HG02943 (cell line): ENCODE results near the gene MRPL53.

Source experiments
- ATAC-seq: cut with Tn5 transposase; IDR thresholded peaks from one replicate; pipeline ENCODE4 v1.9.1; 2021; ENCODE audit warnings: mild to moderate bottlenecking, low read depth, moderate library complexity; ENCODE audit not compliant: unreplicated experiment

MRPL53 gene

DNA sequence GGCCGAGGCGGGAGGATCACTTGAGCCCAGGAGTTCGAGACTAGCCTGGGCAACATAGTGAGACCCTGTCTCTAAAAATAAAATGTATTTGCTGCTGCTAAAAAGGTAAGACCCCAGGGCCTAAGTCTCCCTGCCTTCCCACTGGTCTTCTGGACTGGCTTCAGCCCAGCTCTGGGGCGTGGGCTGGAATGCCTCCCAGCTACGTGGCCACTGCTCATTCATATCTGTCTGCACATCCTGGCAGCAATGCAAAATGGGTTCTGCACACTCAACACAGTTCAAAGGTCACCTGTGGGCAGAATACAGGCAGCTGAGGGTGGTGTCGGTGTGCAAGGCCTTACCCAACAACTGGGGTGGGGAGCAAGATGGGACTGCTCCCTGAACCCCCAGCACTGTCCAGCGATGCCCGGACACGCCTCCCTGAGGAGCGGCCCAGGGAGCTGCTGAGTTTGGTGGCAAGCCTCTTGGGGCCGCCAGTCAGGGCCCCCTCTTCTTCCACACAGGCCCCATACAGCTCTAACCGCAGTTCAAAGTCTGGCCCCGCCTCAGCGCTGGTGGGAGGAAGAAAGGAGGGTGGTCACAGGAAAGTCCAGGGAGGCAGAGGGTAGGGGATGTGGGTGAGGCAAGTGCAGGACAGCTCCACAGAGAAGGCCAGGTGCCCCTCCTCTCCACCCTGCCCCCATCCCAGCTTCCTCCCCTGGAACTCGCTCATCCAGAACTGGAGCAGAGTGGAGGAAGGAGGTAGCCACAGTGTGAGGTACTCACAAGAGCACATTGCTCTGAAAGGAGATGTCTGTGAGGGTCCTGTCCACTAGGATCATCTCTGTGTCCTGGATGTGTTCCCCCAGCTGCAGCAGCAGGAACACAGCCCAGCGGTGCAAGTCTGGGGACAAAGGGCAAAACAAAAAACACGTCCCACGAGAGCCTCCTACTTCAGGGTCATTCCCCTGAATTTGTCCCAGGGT lies 42.7 kb downstream of the MRPL53 start:
- ATAC-seq = no peak

DNA sequence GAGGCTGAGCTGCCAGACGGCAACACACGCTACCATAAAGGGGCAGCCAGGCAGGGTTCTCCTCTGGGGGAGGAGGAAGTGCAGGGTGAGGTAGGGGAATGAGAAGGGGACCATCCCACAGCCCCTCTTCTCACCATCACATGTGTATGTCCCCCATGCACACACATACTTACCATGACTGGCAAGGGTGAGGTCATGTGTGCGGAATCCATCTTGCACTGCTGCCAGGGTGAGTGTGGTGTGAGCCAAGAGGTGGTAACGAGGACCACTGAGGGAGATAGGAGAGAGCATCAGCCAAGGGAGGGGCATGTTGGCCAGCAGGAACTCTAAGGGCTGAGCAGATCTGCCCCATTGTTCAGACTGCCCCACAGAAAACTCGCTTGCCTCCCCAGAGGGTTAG lies 43.8 kb downstream of the MRPL53 start:
- no peak for ATAC-seq

DNA sequence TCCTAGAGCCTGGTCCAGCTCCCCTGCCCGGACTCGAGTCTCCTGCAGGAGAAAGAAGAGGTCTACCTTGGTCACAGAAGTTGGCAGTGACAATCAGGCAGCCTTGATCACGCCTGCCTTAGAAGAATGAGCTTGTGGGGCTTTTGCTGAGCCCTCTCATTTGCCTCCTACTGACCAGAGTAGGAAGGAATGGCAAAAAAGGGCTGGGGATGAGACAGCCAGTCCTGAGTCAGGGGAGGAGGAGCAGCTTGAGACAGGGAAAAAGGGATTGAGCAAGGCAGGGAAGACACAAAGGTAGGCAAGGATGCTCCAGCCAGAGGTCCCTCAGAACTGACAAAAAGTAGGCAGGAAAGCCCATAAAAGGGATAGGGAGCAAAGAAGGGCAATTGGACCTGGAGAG lies 44.9 kb downstream of the MRPL53 start:
- ATAC-seq = no peak

DNA sequence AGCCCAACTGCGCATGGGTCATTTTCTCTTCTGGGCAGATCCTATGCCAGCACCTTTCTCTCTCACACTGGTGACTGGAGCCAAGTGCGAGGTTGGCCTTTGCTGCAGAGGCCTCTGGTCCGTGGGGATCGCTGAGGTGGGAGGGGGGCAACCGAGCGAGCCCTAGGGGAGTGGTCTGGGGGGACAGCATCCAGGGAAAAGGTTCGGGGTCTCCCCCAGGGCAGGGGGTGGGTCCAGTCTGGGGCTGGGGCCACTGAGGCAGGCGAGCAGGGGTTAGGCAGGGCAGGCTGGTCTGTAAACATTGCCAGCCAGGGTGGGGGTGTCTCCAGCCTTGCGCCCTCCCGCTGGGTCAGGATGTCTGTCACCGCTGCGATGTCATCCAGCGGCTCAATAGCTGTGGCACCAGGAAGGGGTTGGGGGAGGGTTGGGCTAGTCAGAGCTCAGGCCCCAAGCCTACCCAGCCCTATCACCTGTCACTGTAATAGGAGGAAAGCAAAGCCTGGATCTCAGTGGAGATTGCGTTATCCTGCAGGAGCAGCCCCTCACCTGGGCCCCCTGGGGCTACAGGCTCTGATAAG lies 46.2 kb downstream of the MRPL53 start:
- ATAC-seq = no peak

DNA sequence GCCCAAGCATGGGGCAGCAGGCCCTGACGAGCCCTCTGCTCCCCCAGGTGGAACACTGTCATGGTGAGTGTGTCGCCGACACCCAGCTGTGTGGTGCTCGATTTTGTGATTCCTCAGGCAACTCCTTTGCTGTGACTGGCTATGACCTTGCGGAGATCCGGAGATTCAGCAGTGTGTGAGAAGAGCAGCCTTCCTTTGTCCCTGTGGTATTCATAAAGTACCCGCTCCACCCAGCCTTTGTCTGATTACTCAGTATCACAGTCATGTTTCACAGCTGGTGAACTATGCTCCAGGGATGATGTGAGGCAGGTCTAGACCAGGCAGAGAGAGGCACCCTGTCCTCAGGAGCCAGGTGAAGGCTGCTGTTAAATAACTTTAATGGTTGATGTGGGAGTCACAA lies 47.0 kb downstream of the MRPL53 start:
- no peak for ATAC-seq

DNA sequence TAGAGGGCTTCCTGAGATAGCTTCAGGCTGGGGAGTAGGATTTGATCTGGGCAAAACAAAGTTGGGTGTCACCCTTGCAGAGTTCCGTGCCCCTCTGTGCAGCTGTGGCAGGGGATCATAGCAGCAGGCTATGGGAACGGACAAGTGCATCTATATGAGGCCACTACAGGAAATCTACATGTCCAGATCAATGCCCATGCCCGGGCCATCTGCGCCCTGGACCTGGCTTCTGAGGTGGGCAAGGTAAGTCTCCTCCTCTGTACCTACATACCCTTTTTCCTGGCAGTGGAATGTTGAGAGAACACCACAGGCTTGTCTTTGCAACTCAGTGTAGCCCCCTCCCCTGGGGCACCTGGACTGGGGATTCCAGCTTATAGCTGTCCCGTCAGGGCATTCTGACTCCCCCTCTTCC lies 47.5 kb downstream of the MRPL53 start:
- ATAC-seq = no peak

DNA sequence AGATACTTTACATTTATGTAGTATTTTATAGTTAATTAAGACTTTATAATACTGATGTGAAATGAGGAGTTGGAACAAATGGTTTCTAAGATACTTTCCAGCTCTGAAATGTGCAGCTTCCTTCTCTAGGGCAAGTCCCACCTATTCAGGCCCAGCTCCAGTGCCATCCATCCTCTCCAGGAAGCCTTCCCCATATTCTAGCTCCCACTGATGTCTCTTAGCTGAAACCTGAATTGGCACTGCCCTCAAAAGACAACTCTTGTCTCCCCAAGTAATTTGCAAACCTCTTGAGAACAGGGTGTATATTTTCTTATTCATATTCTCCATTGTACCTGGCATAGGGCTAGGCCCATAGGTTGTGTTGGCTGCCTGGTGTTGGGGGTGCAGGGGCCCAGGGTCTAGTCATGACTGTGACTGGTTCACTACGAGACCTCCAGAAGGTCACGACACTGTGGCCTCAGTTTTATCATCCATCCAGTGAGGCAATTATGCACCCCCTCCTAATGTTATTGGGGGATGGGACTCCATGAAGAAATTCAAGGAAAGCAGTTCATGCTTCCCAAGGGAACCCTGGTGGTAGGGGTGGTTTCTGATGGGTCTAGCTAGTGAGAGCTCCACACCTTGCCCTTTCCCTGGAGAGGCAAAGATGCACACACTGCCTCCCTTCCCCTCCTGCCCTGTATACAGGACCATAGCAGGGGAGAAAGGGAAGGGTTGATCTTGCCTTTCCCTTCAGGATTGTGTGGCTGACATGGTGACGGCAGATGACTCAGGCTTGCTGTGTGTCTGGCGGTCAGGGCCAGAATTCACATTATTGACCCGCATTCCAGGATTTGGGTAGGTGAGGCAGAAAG lies 48.1 kb downstream of the MRPL53 start:
- ATAC-seq = no peak

DNA sequence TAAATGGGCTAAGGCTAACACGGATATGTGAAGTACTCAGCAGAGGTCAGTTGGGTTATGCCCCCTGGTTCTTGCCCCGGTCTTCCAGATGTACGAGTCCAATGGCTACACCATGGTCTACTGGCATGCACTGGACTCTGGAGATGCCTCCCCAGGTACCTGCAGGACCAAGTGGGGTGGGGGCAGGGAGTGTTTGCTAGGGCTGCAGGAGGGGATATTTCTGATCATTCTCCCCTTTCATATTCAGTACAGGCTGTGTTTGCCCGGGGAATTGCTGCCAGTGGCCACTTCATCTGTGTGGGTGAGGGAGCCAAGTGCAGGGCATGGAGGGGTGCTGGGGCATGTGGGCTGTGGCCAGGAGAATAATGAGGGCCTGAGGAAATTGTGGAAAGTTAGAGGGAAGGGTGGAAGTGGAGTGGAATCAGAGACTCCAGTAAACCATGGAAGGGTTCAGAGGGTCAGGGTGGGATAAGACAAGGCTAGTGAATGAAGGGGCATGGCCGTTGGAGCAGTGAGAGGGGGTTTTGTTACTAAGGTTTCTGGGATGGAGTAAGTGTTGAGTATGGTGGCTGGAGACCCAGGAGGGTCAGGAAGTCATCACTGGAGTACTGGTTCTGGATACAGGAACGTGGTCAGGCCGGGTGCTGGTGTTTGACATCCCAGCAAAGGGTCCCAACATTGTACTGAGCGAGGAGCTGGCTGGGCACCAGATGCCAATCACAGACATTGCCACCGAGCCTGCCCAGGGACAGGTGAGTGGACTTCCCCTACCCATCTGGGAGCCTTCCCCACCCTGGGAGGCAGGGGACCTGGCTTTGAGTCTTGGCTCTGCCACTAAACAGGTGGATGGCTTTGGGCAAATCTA lies 49.0 kb downstream of the MRPL53 start:
- ATAC-seq = no peak
